ENCODE data around the gene RNF215.
"Not testable (repeated sequence)": the region's sequence is repeated elsewhere in the genome, so short reads cannot be mapped to it uniquely, and the experiment has no call there.

DNA sequence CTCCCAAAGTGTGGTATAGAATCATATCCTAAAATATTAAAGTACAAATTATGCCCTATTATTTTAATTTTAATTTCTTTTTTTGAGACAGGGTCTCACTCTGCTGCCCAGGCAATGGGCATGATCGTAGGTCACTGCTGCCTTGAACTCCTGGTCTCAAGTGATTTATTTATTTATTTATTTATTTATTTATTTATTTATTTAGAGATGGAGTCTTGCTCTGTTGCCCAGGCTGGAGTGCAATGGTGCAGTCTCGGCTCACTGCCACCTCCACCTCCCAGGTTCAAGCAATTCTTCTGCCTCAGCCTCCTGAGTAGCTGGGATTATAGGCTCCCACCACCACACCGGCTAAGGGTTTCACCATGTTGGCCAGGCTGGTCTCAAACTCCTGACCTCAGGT is 13.8 kb upstream of the RNF215 start:
- TF ChIP-seq, protein P1, sequence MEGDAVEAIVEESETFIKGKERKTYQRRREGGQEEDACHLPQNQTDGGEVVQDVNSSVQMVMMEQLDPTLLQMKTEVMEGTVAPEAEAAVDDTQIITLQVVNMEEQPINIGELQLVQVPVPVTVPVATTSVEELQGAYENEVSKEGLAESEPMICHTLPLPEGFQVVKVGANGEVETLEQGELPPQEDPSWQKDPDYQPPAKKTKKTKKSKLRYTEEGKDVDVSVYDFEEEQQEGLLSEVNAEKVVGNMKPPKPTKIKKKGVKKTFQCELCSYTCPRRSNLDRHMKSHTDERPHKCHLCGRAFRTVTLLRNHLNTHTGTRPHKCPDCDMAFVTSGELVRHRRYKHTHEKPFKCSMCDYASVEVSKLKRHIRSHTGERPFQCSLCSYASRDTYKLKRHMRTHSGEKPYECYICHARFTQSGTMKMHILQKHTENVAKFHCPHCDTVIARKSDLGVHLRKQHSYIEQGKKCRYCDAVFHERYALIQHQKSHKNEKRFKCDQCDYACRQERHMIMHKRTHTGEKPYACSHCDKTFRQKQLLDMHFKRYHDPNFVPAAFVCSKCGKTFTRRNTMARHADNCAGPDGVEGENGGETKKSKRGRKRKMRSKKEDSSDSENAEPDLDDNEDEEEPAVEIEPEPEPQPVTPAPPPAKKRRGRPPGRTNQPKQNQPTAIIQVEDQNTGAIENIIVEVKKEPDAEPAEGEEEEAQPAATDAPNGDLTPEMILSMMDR (IDR thresholded peaks at IDR 0.05; ENCODE audit: insufficient read depth, low read length), result not testable (repeated sequence)
- TF ChIP-seq, protein P2, sequence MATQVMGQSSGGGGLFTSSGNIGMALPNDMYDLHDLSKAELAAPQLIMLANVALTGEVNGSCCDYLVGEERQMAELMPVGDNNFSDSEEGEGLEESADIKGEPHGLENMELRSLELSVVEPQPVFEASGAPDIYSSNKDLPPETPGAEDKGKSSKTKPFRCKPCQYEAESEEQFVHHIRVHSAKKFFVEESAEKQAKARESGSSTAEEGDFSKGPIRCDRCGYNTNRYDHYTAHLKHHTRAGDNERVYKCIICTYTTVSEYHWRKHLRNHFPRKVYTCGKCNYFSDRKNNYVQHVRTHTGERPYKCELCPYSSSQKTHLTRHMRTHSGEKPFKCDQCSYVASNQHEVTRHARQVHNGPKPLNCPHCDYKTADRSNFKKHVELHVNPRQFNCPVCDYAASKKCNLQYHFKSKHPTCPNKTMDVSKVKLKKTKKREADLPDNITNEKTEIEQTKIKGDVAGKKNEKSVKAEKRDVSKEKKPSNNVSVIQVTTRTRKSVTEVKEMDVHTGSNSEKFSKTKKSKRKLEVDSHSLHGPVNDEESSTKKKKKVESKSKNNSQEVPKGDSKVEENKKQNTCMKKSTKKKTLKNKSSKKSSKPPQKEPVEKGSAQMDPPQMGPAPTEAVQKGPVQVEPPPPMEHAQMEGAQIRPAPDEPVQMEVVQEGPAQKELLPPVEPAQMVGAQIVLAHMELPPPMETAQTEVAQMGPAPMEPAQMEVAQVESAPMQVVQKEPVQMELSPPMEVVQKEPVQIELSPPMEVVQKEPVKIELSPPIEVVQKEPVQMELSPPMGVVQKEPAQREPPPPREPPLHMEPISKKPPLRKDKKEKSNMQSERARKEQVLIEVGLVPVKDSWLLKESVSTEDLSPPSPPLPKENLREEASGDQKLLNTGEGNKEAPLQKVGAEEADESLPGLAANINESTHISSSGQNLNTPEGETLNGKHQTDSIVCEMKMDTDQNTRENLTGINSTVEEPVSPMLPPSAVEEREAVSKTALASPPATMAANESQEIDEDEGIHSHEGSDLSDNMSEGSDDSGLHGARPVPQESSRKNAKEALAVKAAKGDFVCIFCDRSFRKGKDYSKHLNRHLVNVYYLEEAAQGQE (IDR thresholded peaks at IDR 0.05; ENCODE audit: insufficient replicate concordance, low read depth), result not testable (repeated sequence)
- TF ChIP-seq SPI1 (IDR thresholded peaks at IDR 0.05; ENCODE audit: borderline replicate concordance, low read depth); POLR2AphosphoS5 (IDR thresholded peaks at IDR 0.05; ENCODE audit: low read depth): not testable (repeated sequence)

Measured in HL-60 (cell line).